GM18868 (cell line): Measurements from ENCODE around the gene PRR5.

Source experiments
- ATAC-seq: cut with Tn5 transposase; IDR thresholded peaks from one replicate; pipeline ENCODE4 v1.9.1; 2021; ENCODE audit warnings: mild to moderate bottlenecking, moderate library complexity; ENCODE audit not compliant: unreplicated experiment

Gene PRR5

GRCh38 chr22:44691796-44692661, 10.0 kb upstream of the PRR5 start:
- ATAC-seq, result no peak

GRCh38 chr22:44692662-44693007, 9.4 kb upstream of the PRR5 start:
- no peak for ATAC-seq

GRCh38 chr22:44693145-44693544, 8.9 kb upstream of the PRR5 start:
- ATAC-seq, result no peak

GRCh38 chr22:44693756-44694155, 8.2 kb upstream of the PRR5 start:
- no peak for ATAC-seq

- ATAC-seq, result no peak
Measured at GRCh38 chr22:44697423-44698141, 4.4 kb upstream of the PRR5 start.

- ATAC-seq, result no peak
Measured at GRCh38 chr22:44698531-44699421, 3.2 kb upstream of the PRR5 start.

GRCh38 chr22:44700456-44700855, 1.5 kb upstream of the PRR5 start:
- ATAC-seq, result no peak

GRCh38 chr22:44701187-44701790, 715 bp upstream of the PRR5 start:
- no peak for ATAC-seq

GRCh38 chr22:44702479-44703198, 635 bp downstream of the PRR5 start:
- ATAC-seq, result no peak

- ATAC-seq, result no peak
Measured at GRCh38 chr22:44703255-44703870, 1.4 kb downstream of the PRR5 start.

GRCh38 chr22:44704159-44705021, 2.4 kb downstream of the PRR5 start:
- no peak for ATAC-seq

GRCh38 chr22:44705022-44705297, 3.0 kb downstream of the PRR5 start:
- no peak for ATAC-seq

GRCh38 chr22:44706488-44706887, 4.5 kb downstream of the PRR5 start:
- ATAC-seq, result no peak

- ATAC-seq, result no peak
Measured at GRCh38 chr22:44707178-44707577, 5.2 kb downstream of the PRR5 start.

GRCh38 chr22:44707752-44708151, 5.7 kb downstream of the PRR5 start:
- ATAC-seq, result no peak

GRCh38 chr22:44709881-44710392, 7.9 kb downstream of the PRR5 start:
- ATAC-seq, result no peak

- no peak for ATAC-seq
Measured at GRCh38 chr22:44710474-44711240, 8.7 kb downstream of the PRR5 start.

- ATAC-seq, result no peak
Measured at GRCh38 chr22:44711241-44711560, 9.2 kb downstream of the PRR5 start.
